SIG-M5 treated with dmso at 0.1 percent for 504 hours (cell line): Measurements from ENCODE around the gene KRTAP10-3.
"Not testable (repeated sequence)": the region's sequence is repeated elsewhere in the genome, so short reads cannot be mapped to it uniquely, and the experiment has no call there.

Source experiments
- DNase-seq: peaks from one replicate; lab custom pipeline; 2025; ENCODE audit not compliant: unreplicated experiment; lab: John Stamatoyannopoulos, UW

Gene KRTAP10-3

DNA sequence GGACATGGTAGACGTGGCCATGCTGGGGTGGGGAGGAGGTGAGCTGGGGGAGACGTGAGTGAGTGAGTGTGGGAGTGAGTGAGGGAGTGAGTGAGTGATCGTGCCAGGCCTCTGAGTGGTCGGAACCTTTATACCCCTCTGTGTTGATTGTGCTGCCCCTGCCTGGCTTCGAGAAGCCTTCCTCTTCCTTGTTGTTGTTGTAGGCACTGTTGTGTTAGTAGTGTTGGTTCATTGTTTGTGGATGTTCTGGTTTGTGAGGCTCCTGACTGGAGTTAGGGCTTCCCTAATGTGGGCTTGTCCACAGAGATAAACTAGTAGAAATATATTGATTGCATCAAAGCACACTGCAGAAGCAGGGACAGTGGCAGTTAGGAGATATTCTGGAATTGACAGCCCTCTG lies at the start of gene KRTAP10-3:
KRTAP10-3 (minus strand) TSS at position 101 of the 400 bp plus-strand sequence; CDS start at position 21, 80 bp downstream.
- no peak for DNase-seq

DNA sequence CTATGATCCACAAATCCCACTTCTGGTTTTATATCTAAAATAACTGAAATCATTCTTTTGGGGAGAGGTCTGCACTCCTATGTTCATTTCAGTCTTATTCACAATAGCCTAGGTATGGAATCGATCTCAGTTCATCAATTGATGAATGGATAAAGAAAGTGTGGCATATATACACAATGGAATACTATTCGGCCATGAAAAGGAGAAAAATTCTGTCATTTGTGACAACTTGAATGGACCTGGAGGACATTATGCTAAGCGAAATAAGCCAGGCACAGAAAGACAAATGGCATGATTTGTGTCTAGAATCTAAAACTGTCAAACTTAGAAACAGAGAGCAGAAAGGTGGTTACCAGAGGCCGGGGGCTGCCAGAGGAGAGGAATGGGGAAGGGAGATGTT lies 47.9 kb upstream of the KRTAP10-3 start:
- DNase-seq, result no peak

GRCh38 chr21:44603911-44604310 lies 45.3 kb upstream of the KRTAP10-3 start:
- DNase-seq, result no peak

DNA sequence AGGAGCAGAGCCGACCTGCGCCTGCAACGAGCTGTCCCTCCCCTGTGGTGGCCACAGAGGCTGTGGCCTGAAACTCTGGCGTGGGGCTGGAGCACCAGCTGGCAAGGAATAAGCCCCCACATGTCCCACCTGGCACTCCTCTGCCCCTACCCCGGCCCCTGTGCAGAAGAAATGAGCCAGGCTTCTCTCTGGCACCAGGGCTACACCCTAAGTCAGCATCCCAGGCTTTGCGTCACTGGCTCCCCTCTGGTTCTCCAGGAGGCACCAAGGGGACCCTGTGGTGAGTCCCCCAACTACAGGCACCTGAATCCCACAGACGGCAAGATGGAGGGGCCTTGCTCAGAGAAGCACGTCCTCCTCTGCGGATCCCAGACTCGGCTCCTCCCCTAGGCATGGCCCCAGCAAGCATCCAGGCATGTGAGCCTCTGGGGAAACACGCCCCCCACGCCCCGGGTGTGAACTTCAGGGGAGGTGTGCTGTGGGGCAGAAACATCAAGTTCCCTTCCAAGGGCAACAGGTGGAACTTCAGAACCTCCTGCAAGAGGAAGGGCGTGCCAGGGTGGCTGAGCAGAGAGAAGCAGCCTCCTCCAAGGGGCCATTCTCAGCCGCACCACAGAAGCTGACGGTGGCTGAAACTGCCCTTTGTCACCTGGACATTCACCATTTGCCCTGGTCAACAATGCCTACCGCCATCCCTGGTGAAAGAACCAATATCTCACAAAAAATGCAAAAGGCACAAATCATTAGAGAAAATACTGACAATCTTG lies 44.7 kb upstream of the KRTAP10-3 start:
- DNase-seq, result no peak

DNA sequence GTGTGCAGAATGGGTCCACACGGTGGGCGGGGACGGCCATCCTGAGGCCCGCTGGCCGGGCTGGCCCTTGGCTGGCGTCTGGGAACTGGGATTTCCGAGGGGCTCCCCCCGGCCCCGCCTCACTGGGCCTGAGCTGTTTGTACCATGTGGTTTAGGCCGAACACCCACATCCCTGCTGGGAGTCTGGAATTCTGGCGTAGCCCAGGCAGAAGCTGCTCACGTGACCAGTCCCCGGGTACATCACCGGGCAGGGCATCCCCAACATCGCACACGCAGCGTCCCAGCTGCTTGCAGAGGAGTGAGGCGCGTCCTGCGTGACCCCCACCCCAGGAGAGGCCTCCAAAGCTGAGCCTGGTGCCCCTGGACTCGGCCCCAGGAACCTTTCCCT lies 43.9 kb upstream of the KRTAP10-3 start:
- DNase-seq, result no peak

DNA sequence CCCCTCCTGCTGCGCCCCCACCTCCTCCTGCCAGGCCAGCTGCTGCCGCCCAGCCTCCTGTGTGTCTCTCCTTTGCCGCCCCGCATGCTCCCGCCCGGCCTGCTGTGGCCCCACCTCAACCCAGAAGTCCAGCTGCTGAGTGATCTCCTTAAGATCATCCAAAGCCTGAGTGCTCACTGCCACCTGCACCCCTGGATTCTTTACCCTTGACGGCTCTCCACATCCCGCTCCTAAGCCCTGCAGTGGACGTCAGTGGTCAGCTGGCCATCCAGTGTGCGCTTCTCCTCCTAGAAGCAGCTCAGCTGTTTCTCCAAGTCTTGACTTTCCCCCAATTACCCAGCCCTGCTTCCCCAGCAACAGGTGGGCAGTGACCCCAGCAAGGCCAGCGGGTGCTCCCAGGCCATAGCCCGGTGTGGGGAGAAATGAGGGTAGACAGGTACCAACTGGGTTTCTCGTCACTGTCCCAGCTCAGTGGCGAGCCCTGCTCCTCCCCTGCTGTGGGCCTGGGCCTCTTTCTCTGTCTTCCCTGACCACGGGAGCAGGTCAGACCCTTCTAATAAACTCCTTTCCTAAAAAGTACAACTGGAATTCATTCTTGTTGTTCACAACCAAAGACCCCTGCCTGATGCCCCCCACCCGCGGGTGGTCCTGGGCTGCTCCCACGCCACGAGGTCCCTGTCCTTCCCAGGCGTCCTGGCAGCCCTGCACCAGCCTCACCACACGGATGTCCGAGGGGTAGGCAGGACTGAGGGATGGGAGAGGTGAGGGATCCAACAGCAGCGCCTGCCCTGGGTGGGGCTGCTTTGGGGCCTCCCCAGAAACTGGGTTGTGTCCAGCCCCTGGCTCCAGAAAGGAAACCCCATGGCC lies 43.2 kb upstream of the KRTAP10-3 start:
- no peak for DNase-seq

- not testable (repeated sequence) for DNase-seq
Observed at GRCh38 chr21:44601091-44601490, 42.5 kb upstream of the KRTAP10-3 start.

GRCh38 chr21:44600118-44600978 lies 41.8 kb upstream of the KRTAP10-3 start, which contains the start of gene KRTAP10-7:
Gene KRTAP10-7, plus strand, starts transcription at chr21:44600597. Its CDS starts 25 bp downstream, at chr21:44600622.
- not testable (repeated sequence) for DNase-seq

- DNase-seq, result no peak
Observed at GRCh38 chr21:44599264-44600029, 40.9 kb upstream of the KRTAP10-3 start.

GRCh38 chr21:44598061-44598460 lies 39.5 kb upstream of the KRTAP10-3 start:
- DNase-seq, result no peak

DNA sequence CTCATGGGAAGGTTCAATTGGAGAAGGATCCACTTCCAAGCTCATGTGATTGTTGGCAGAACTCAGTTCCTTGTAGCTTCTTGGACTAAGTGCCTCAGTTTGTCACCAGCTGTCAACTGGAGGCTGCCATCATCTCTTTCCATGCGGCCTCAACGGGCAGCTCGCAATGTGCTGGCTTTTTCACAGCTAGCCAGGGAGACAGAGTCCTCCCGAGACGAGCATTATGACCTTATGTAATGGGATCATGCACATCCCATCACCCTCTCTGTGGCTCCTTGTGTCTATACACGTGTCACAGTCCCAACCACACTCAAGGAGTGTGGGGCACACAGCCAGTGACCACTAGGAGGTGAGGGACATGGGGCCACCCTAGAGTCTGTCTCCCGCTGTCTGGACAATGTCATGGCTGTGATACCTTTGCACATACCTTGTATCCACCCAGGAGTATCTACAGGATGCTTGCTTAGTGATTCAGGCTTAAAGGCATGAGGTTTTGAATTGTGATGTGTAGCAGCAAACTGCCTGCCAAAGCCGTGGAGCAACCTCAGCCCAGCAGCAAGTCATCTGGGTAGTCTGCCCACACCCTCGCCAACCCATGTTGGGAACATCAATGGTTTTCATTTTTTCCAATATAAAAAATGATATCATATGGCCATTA lies 37.6 kb upstream of the KRTAP10-3 start:
- DNase-seq, result no peak

DNA sequence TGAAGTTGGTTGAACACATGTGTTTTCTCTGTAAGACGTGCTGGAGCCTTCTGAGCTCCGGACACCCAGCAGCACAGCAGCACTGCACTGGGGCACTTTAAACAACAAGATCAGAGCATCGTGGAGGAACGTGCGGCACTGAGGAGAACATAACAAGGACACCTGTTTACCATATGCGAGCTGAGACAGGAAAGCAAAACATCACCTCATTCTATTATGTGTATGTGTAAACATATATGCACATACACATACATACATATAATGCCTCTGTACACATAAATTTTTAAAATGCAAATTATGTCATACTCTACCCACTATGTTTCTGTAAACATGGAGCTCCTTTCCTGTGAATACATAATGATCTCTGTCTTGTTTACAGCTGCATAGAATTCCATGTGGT lies 36.9 kb upstream of the KRTAP10-3 start:
- no peak for DNase-seq

DNA sequence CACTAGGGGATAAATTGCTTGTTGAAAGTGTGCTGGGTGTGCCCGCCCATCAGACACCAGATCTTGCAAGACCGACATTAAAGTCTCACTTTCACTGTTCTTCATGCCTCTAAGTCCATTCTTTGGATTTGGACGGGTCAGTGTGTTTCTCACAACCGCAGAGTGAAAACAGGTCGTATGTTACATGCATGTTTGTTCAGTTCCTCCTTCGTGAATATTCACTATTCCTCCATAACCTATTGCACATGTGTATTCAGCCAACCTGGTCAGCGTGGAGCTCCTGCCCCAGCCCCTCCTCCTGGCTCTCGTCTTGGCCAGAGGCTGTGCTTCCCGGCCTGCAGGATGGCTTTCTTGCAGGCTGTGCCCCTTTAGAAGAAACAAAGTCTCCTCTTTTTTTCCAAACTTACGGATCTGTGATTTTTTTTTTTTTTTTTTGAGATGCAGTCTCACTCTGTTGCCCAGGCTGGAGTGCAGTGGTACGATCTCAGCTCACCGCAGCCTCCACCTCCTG lies 35.9 kb upstream of the KRTAP10-3 start:
- no peak for DNase-seq

- no peak for DNase-seq
Observed at GRCh38 chr21:44593598-44594405, 35.2 kb upstream of the KRTAP10-3 start.

GRCh38 chr21:44592446-44593311 lies 34.1 kb upstream of the KRTAP10-3 start, which contains the start of gene KRTAP10-6:
Gene KRTAP10-6, minus strand, starts transcription at chr21:44592505. Its CDS starts 21 bp downstream, at chr21:44592484.
- no peak for DNase-seq

DNA sequence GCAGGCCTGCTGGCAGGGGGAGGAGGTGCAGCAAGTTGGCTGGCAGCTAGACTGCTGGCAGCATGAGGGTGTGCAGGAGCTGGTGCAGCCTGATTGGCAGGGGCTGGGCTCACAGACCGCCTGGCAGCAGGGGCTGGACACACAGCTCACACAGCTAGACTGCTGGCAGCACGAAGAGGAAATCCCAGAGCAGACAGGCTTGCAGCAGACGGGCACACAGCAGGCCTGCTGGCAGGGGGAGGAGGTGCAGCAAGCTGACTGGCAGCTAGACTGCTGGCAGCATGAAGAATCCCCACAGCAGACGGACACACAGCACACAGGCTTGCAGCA lies 33.2 kb upstream of the KRTAP10-3 start:
- DNase-seq, result not testable (repeated sequence)

GRCh38 chr21:44590897-44591800 lies 32.6 kb upstream of the KRTAP10-3 start:
- not testable (repeated sequence) for DNase-seq
